ENCODE measurements around the gene TSGA10.
"Not testable (repeated sequence)": the region's sequence is repeated elsewhere in the genome, so short reads cannot be mapped to it uniquely, and the experiment has no call there.

Gene TSGA10

GRCh38 chr2:99153921-99154604 lies 679 bp downstream of the TSGA10 start:
- no peak for DNase-seq (ENCODE audit: low spot score)

- DNase-seq (ENCODE audit: low spot score) = no peak
Observed at GRCh38 chr2:99152199-99152895, 2.4 kb downstream of the TSGA10 start.

GRCh38 chr2:99150706-99151105 lies 4.0 kb downstream of the TSGA10 start:
- no peak for DNase-seq (ENCODE audit: low spot score)

- peak; percentile 97 for DNase-seq (ENCODE audit: low spot score)
Observed at GRCh38 chr2:99141110-99142108, 13.3 kb downstream of the TSGA10 start, which contains the start of gene C2orf15. TSS of gene C2orf15 (plus strand) at chr2:99141707. CDS start at chr2:99150559, 8,852 bp downstream.

- no peak for DNase-seq (ENCODE audit: low spot score)
Observed at GRCh38 chr2:99140860-99141109, 14.0 kb downstream of the TSGA10 start.

- no peak for DNase-seq (ENCODE audit: low spot score)
Observed at GRCh38 chr2:99140056-99140859, 14.5 kb downstream of the TSGA10 start.

- DNase-seq (ENCODE audit: low spot score) = no peak
Observed at GRCh38 chr2:99139003-99139402, 15.7 kb downstream of the TSGA10 start.

GRCh38 chr2:99135044-99135556 lies 19.6 kb downstream of the TSGA10 start:
- DNase-seq (ENCODE audit: low spot score) = not testable (repeated sequence)

GRCh38 chr2:99127981-99128380 lies 26.8 kb downstream of the TSGA10 start:
- no peak for DNase-seq (ENCODE audit: low spot score)

- DNase-seq (ENCODE audit: low spot score) = no peak
Observed at GRCh38 chr2:99112617-99113016, 42.1 kb downstream of the TSGA10 start.

GRCh38 chr2:99111945-99112344 lies 42.8 kb downstream of the TSGA10 start:
- no peak for DNase-seq (ENCODE audit: low spot score)

- no peak for DNase-seq (ENCODE audit: low spot score)
Observed at GRCh38 chr2:99111236-99111635, 43.5 kb downstream of the TSGA10 start.

- no peak for DNase-seq (ENCODE audit: low spot score)
Observed at GRCh38 chr2:99106913-99107312, 47.8 kb downstream of the TSGA10 start.

- no peak for DNase-seq (ENCODE audit: low spot score)
Observed at GRCh38 chr2:99104006-99104405, 50.7 kb downstream of the TSGA10 start.

- DNase-seq (ENCODE audit: low spot score) = no peak
Observed at GRCh38 chr2:99101697-99102096, 53.0 kb downstream of the TSGA10 start.

GRCh38 chr2:99096728-99097127 lies 58.0 kb downstream of the TSGA10 start:
- DNase-seq (ENCODE audit: low spot score) = no peak

GRCh38 chr2:99088017-99088416 lies 66.7 kb downstream of the TSGA10 start:
- DNase-seq (ENCODE audit: low spot score) = no peak

GRCh38 chr2:99086385-99086784 lies 68.4 kb downstream of the TSGA10 start:
- no peak for DNase-seq (ENCODE audit: low spot score)

GRCh38 chr2:99085421-99085820 lies 69.3 kb downstream of the TSGA10 start:
- peak; percentile 9 for DNase-seq (ENCODE audit: low spot score)

GRCh38 chr2:99084256-99084655 lies 70.5 kb downstream of the TSGA10 start:
- no peak for DNase-seq (ENCODE audit: low spot score)

GRCh38 chr2:99081891-99082290 lies 72.9 kb downstream of the TSGA10 start:
- DNase-seq (ENCODE audit: low spot score) = no peak

- no peak for DNase-seq (ENCODE audit: low spot score)
Observed at GRCh38 chr2:99079226-99079625, 75.5 kb downstream of the TSGA10 start.

All from CD4-positive, alpha-beta T cell treated with Interleukin-15 for 4 hours (primary cell).